Vagina (tissue), 2 donors: ENCODE measurements around the gene GAST.

Experiments
- CTCF ChIP-seq, 3 experiments: fragments of 450-650 bp in 2 of 3; fragments of 200-600 bp in 1 of 3; sonication (generic) in 1 of 3; IDR thresholded peaks; one replicate each; pipeline ENCODE4 v1.5.1; 2017 to 2019; ENCODE audit warnings: antibody characterized with exemption in 3 of 3, mild to moderate bottlenecking in 2 of 3, moderate library complexity in 2 of 3
- POLR2A ChIP-seq, 2 donors: fragments of 450-650 bp; IDR thresholded peaks; one replicate each; pipeline ENCODE4 v1.6.1; 2017; ENCODE audit warnings: antibody characterized with exemption in 2 of 2, mild to moderate bottlenecking in 2 of 2, moderate library complexity in 2 of 2

DNA sequence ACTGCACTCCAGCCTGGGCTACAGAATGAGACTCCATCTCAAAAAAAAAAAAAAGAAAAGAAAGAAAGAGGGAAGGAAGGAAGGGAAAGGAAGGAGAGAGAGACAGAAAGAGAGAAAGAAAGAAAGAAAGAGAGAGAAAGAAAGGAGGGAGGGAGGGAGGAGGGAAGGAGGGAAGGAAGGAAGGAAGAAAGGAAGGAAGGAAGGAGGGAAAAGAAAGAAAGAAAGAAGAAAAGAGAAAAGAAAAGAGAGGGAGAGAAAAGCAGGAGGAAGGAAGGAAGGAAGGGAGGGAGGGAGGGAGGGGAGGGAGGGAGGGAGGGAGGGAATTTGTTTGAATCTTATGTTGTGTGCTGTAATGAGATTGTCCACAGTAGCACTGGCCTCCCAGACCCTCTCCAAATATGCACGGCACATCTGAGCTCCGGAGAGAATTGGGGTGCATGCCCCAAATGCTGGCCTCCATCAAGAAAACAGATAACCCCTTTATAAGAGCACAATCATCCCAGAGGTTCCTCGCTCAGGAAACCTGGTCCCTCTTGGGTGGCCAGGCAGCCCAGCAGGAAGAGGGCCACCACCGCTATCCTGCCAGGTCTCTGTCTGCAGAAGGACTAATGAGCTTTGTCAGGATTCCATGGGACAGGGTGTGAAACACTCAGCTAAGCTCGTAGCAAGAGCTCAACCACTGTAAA, 32.2 kb upstream of the GAST start:
- no peak for TF ChIP-seq CTCF (IDR thresholded peaks at IDR 0.05)
- TF ChIP-seq POLR2A (IDR thresholded peaks at IDR 0.05) = no peak
